Sigmoid colon (tissue), 7 donors: ENCODE data around the gene DNAJC5. TPM values are rescaled to one million over a fixed set of nuclear protein-coding genes. Genes with fewer than 3 reads are reported as not detected.

ENCODE experiments used
- DNase-seq: peaks from one replicate; pipeline ENCODE4 v3.0.0-alpha.2; 2019
- H3K27ac ChIP-seq, 4 donors: fragments of 200-600 bp; sonication (generic); one replicate each; pipeline ENCODE4 v1.5.1; 2016 to 2019; ENCODE audit warnings: mild to moderate bottlenecking in 1 of 4
- H3K27me3 ChIP-seq, 3 donors: fragments of 200-600 bp; sonication (generic); one replicate each; pipeline ENCODE4 v1.5.1; 2019; ENCODE audit warnings: mild to moderate bottlenecking in 1 of 3
- H3K36me3 ChIP-seq, 4 donors: fragments of 200-600 bp; sonication (generic); one replicate each; pipeline ENCODE4 v1.5.1; 2016 to 2019
- H3K4me1 ChIP-seq, 4 donors: fragments of 200-600 bp; sonication (generic); one replicate each; pipeline ENCODE4 v1.5.1; 2017 to 2019
- H3K4me3 ChIP-seq, 4 donors: fragments of 200-600 bp; sonication (generic); one replicate each; pipeline ENCODE4 v1.5.1; 2017 to 2019; ENCODE audit warnings: mild to moderate bottlenecking in 2 of 4, moderate library complexity in 1 of 4
- H3K9me3 ChIP-seq, 4 donors: fragments of 200-600 bp in 3 of 4; sonication (generic) in 3 of 4; one replicate each; pipeline versions ENCODE4 v1.5.1 to v1.6.1; 2013 to 2019
- EP300 ChIP-seq, 4 donors: sonication (generic); formaldehyde crosslinking; IDR thresholded peaks; one replicate each; pipeline ENCODE4 v1.6.1; 2017; ENCODE audit warnings: antibody characterized with exemption in 4 of 4
- POLR2A ChIP-seq, 2 donors: fragments of 450-650 bp; IDR thresholded peaks; one replicate each; pipeline ENCODE4 v1.6.1; 2016; ENCODE audit warnings: antibody characterized with exemption in 2 of 2, mild to moderate bottlenecking in 2 of 2, moderate library complexity in 2 of 2
- POLR2AphosphoS5 ChIP-seq, 4 donors: sonication (generic); formaldehyde crosslinking; IDR thresholded peaks; one replicate each; pipeline ENCODE4 v1.6.1; 2017; ENCODE audit warnings: antibody characterized with exemption in 4 of 4
- WGBS, 2 donors: extraction: QIAGEN DNeasy Blood & Tissue Kit; methylation state at CpG; one replicate each; pipeline ENCODE4 v1.1.7; 2013; 5-methylcytosine and 5-hydroxymethylcytosine counted together
- intact Hi-C: fragments of 100-400 bp; cut with DNase I; formaldehyde crosslinking; loops from one replicate; pipeline ENCODE4 v1.15.1; 2023
- polyA plus RNA-seq, 3 donors: library from polyadenylated mRNA; stranded (reverse); fragments of 200-250 nt; gene quantifications; one replicate each; pipeline ENCODE4 v1.2.3, GENCODE V29; 2013
- total RNA-seq, 4 donors: library from RNA; depleted of rRNA; stranded (reverse); fragments of >200 nt; gene quantifications; one replicate each; pipeline ENCODE4 v1.1.0, GENCODE V29; 2016
- TF ChIP-seq, protein P1 (sequence below), 4 experiments: fragments of 450-650 bp in 3 of 4; fragments of 200-600 bp in 1 of 4; IDR thresholded peaks; one replicate each; pipeline ENCODE4 v1.5.1; 2016 to 2019; ENCODE audit warnings: antibody characterized with exemption in 4 of 4, mild to moderate bottlenecking in 3 of 4, moderate library complexity in 2 of 4
- donor health status: healthy with polysubstance abuse.
- donor health status: Bipolar disorder and iron deficiency.
- donor health status: healthy.

Gene DNAJC5
- total and polyA plus RNA-seq, 7 donors = 21.6 to 62.8 (median 31.4) TPM

DNA sequence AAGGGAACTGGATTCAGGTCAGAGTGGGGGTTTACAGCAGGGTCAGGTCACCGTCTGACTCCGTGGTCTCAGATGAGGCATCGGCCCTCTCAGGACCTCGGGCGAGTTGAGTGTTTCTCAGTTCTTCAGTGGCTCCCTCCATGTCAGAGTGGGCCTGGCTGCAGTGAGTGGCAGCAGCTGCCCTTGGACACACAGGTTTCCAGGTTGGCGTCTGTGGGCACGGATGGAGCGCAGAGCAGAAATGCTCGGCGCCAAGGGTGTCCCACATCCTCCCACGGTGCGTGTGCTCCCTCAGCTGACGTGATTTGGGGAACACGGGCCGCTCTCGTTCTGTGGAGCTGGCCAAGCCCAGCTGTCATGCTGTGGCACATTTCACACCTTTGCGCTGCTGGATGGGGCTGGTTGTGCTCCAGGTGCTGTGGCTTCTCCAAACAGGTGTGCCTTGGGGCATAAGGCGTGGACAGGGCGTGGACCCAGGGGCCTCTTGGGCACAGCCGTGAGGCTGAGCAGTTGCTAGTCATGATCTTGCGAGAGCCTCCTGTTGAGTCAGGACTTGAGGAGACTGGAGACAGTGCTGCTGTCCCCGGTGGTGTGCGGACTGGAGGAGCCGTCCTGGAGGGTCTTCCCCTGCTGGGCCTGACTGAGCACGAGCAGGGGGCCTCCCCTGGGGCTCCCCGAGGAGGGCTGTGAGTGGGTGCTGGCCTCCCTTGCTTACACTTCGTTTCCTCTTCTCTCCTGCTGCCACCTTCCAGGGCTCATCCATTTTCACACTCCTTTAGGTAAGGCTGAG is 9.5 kb upstream of the DNAJC5 start:
- peaks cover 22 to 90% (median 57%) of the 10 kb centered on the region in 4 donors for H3K36me3 ChIP-seq
- no peaks in the 10 kb centered on the region for H3K27me3 ChIP-seq
- no peak for TF ChIP-seq EP300 (IDR thresholded peaks at IDR 0.05)
- no peak for TF ChIP-seq POLR2AphosphoS5 (IDR thresholded peaks at IDR 0.05)
- TF ChIP-seq, protein P1, sequence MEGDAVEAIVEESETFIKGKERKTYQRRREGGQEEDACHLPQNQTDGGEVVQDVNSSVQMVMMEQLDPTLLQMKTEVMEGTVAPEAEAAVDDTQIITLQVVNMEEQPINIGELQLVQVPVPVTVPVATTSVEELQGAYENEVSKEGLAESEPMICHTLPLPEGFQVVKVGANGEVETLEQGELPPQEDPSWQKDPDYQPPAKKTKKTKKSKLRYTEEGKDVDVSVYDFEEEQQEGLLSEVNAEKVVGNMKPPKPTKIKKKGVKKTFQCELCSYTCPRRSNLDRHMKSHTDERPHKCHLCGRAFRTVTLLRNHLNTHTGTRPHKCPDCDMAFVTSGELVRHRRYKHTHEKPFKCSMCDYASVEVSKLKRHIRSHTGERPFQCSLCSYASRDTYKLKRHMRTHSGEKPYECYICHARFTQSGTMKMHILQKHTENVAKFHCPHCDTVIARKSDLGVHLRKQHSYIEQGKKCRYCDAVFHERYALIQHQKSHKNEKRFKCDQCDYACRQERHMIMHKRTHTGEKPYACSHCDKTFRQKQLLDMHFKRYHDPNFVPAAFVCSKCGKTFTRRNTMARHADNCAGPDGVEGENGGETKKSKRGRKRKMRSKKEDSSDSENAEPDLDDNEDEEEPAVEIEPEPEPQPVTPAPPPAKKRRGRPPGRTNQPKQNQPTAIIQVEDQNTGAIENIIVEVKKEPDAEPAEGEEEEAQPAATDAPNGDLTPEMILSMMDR (IDR thresholded peaks at IDR 0.05) = no peak
- no peak for TF ChIP-seq POLR2A (IDR thresholded peaks at IDR 0.05)
- DNase-seq = no peak
- WGBS, 2 donors = 79 to 87% methylated on average over 27 of the region's 27 CpGs
- no peak overlapping the region for H3K27ac ChIP-seq
- H3K9me3 ChIP-seq = no peaks in the 10 kb centered on the region
- H3K4me1 ChIP-seq = no peaks in the 10 kb centered on the region
- H3K4me3 ChIP-seq = no peak overlapping the region
- intact Hi-C loops = no loop called here

DNA sequence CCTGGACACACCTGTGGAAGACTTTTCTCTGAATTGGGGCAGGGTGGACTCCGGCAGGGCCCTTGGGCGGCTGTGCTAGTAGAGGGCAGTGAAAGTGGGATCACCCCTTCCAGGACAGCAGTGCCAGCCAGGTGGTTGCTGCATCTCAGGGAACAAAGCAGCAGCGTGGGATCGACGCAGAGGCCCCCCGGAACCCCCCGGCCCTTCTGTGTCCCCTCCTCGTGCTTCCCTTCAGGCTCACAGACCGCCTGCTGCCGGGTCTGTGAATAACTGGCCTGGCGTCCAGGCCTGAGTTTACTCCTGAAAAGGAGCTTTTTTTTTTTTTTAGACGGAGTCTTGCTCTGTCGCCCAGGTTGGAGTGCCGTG is 8.9 kb upstream of the DNAJC5 start:
- peaks cover 22 to 92% (median 63%) of the 10 kb centered on the region in 4 donors for H3K36me3 ChIP-seq
- H3K4me3 ChIP-seq = no peak overlapping the region
- no peak for TF ChIP-seq POLR2AphosphoS5 (IDR thresholded peaks at IDR 0.05)
- no peak for TF ChIP-seq EP300 (IDR thresholded peaks at IDR 0.05)
- TF ChIP-seq, protein P1 (IDR thresholded peaks at IDR 0.05) = no peak
- TF ChIP-seq POLR2A (IDR thresholded peaks at IDR 0.05) = no peak
- DNase-seq = no peak
- no peaks in the 10 kb centered on the region for H3K4me1 ChIP-seq
- no peaks in the 10 kb centered on the region for H3K9me3 ChIP-seq
- H3K27me3 ChIP-seq = no peaks in the 10 kb centered on the region
- no peak overlapping the region for H3K27ac ChIP-seq
- WGBS, 2 donors = 96 to 97% methylated on average over 14 of the region's 14 CpGs
- intact Hi-C loops = no loop called here

DNA sequence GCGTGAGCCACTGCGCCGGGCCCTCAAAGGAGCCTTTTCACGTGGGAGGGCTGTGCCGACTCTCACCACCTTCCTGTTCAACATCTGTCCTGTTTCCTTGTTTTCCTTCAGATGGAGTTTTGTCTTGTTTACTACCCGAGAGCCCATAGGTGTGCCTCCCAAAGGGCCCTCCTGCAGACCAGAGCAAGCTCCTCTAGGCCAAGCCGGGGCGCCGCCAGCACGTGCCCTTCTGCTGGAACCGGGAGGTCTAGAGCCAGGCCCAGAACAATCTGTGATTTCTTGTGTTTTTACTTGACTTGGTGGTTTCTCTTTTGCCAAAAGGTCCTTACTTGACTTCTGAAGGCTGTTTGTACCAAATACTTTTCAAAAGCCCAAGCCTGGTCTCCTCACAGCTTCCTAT is 8.0 kb upstream of the DNAJC5 start:
- intact Hi-C loops = no loop called here
- WGBS, 2 donors = 94% methylated on average over 11 of the region's 11 CpGs
- peaks cover 22 to 95% (median 66%) of the 10 kb centered on the region in 4 donors for H3K36me3 ChIP-seq
- H3K4me3 ChIP-seq = no peak overlapping the region
- no peaks in the 10 kb centered on the region for H3K4me1 ChIP-seq
- H3K27me3 ChIP-seq = no peaks in the 10 kb centered on the region
- no peak overlapping the region for H3K27ac ChIP-seq
- H3K9me3 ChIP-seq = no peaks in the 10 kb centered on the region
- no peak for DNase-seq
- TF ChIP-seq, protein P1 (IDR thresholded peaks at IDR 0.05) = no peak
- TF ChIP-seq POLR2A (IDR thresholded peaks at IDR 0.05) (no peak), POLR2AphosphoS5 (IDR thresholded peaks at IDR 0.05) (no peak), EP300 (IDR thresholded peaks at IDR 0.05) (no peak)

DNA sequence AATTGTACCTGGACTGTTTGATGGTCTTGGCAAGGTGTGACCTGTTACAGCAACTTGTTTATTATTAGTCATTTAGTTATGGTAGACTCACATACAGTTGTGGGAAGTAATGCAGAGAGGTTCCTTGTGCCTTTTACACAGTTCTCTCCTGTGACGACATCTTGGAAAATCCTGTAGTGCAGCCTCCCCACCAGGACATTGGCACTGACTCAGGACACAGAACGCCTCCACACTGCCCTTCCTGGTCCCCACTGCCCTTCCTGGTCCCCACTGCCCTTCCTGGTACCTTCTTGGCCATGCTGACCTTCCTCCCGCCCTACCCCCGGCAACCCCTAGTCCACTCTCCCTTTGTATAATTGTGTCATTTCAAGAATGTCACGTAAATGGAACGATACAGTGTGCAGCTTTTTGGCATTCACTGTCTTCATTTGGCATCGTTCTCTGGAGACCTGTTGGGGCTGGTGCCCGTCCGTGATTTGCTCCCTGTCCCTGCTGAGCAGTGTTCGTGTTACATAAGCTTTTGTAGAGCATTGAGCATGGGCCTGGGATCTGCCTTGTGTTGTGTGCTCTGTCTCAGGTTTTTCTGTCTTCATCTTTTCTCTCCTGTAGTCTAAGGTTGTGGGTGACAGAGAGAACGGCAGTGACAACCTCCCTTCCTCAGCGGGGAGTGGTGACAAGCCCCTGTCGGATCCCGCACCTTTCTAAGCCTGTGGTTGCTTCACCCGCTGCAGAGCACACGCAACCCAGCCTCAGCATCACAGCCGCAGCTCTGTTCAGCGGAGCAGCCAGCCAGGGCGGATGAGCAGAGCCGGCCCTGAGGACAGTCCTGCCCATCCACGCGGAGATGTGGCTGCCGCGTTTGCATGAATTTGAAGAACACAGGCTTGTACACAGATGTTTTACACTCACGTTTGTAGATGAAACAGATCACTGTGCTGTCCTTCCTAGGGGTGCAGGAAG is 5.4 kb upstream of the DNAJC5 start:
- no peak overlapping the region for H3K27ac ChIP-seq
- 90 to 93% methylated on average over 25 of the region's 25 CpGs for WGBS, 2 donors
- DNase-seq = no peak
- no peak overlapping the region for H3K4me3 ChIP-seq
- peaks cover 0 to 9% (median 6%) of the 10 kb centered on the region in 4 donors for H3K4me1 ChIP-seq
- intact Hi-C loops = no loop called here
- H3K9me3 ChIP-seq = no peaks in the 10 kb centered on the region
- no peaks in the 10 kb centered on the region for H3K27me3 ChIP-seq
- TF ChIP-seq, protein P1 (IDR thresholded peaks at IDR 0.05) = no peak
- TF ChIP-seq POLR2AphosphoS5 (IDR thresholded peaks at IDR 0.05) = no peak
- no peak for TF ChIP-seq EP300 (IDR thresholded peaks at IDR 0.05)
- TF ChIP-seq POLR2A (IDR thresholded peaks at IDR 0.05) = no peak
- H3K36me3 ChIP-seq = peaks cover 11 to 71% (median 47%) of the 10 kb centered on the region in 4 donors
